WTC11 (cell line): Measurements from ENCODE around the gene ADAP1. TPM values are rescaled to one million over a fixed set of nuclear protein-coding genes. Genes with fewer than 3 reads are reported as not detected.

Source experiments
- ATAC-seq: fragments of 200-7000 bp; cut with Tn5 transposase; 2 replicates; pipeline ENCODE4 v1.10.0; 2021; ENCODE audit warnings: mild to moderate bottlenecking, moderate library complexity
- CTCF ChIA-PET: fragments of 300-600 bp; sonication (Branson Sonifier 250); formaldehyde crosslinking; loops from one replicate; lab custom pipeline; 2021; ENCODE audit warnings: antibody characterized with exemption; lab: Charles Lee
- POLR2A ChIA-PET: fragments of 350-600 bp; sonication (Branson Sonifier 250); formaldehyde crosslinking; loops from one replicate; lab custom pipeline; 2021; ENCODE audit warnings: antibody characterized with exemption; lab: Charles Lee
- DNase-seq: peaks from one replicate; pipeline ENCODE4 v3.0.0; 2021; ENCODE audit warnings: low spot score
- H3K27ac Mint-ChIP-seq: 2 replicates; pipeline ENCODE4 v1.8.0; 2021; ENCODE audit warnings: mixed read lengths
- H3K27me3 Mint-ChIP-seq: 2 replicates; pipeline ENCODE4 v1.8.0; 2021; ENCODE audit warnings: low read depth, mild to moderate bottlenecking, moderate library complexity, mixed read lengths
- H3K36me3 Mint-ChIP-seq: 2 replicates; pipeline ENCODE4 v1.8.0; 2021; ENCODE audit warnings: mixed read lengths
- H3K4me1 Mint-ChIP-seq: 2 replicates; pipeline ENCODE4 v1.8.0; 2022; ENCODE audit warnings: mixed read lengths
- H3K4me3 Mint-ChIP-seq: 2 replicates; pipeline ENCODE4 v1.8.0; 2021; ENCODE audit warnings: mild to moderate bottlenecking, moderate library complexity, mixed read lengths
- H3K9me3 Mint-ChIP-seq: 2 replicates; pipeline ENCODE4 v1.8.0; 2021; ENCODE audit warnings: mixed read lengths
- ATF1 ChIP-seq: sonication (generic); formaldehyde crosslinking; IDR thresholded peaks from 2 replicates; pipeline ENCODE4 v1.8.1; 2023; ENCODE audit warnings: mild to moderate bottlenecking, moderate library complexity, missing genetic modification reagents
- FOXJ3 ChIP-seq: sonication (generic); formaldehyde crosslinking; IDR thresholded peaks from 2 replicates; pipeline ENCODE4 v1.9.0; 2021; ENCODE audit warnings: missing genetic modification reagents, mild to moderate bottlenecking, borderline replicate concordance
- FOXP1 ChIP-seq: sonication (generic); formaldehyde crosslinking; IDR thresholded peaks from 2 replicates; pipeline ENCODE4 v1.8.0; 2022; ENCODE audit warnings: missing genetic modification reagents, mild to moderate bottlenecking, moderate library complexity, borderline replicate concordance
- GRHL2 ChIP-seq: fragments of 250-450 bp; sonication (Bioruptor Pico); IDR thresholded peaks from 2 replicates; pipeline ENCODE4 v1.8.0; 2022; ENCODE audit warnings: mild to moderate bottlenecking, moderate library complexity; ENCODE audit not compliant: insufficient replicate concordance, severe bottlenecking
- JAZF1 ChIP-seq: fragments of 250-450 bp; sonication (Bioruptor Pico); IDR thresholded peaks from 2 replicates; pipeline ENCODE4 v1.9.0; 2021; ENCODE audit warnings: moderate library complexity, mild to moderate bottlenecking, inconsistent platforms
- KAT7 ChIP-seq: sonication (generic); formaldehyde crosslinking; IDR thresholded peaks from 2 replicates; pipeline ENCODE4 v1.8.1; 2023; ENCODE audit warnings: missing genetic modification reagents, mild to moderate bottlenecking, borderline replicate concordance
- NR1H2 ChIP-seq: sonication (generic); formaldehyde crosslinking; IDR thresholded peaks from 2 replicates; pipeline ENCODE4 v1.9.0; 2021; ENCODE audit warnings: mild to moderate bottlenecking, moderate library complexity, missing genetic modification reagents
- OVOL2 ChIP-seq: fragments of 250-450 bp; sonication (Bioruptor Pico); IDR thresholded peaks from 2 replicates; pipeline ENCODE4 v1.9.0; 2021; ENCODE audit warnings: mild to moderate bottlenecking, borderline replicate concordance
- RELA ChIP-seq: sonication (generic); formaldehyde crosslinking; IDR thresholded peaks from 2 replicates; pipeline ENCODE4 v1.8.1; 2022; ENCODE audit warnings: missing genetic modification reagents, mild to moderate bottlenecking, borderline replicate concordance
- SOX15 ChIP-seq: fragments of 250-450 bp; sonication (Bioruptor Pico); IDR thresholded peaks from 2 replicates; pipeline ENCODE4 v1.9.0; 2021; ENCODE audit warnings: mild to moderate bottlenecking
- TEAD1 ChIP-seq: sonication (generic); formaldehyde crosslinking; IDR thresholded peaks from 2 replicates; pipeline ENCODE4 v1.8.0; 2022; ENCODE audit warnings: mild to moderate bottlenecking, missing genetic modification reagents
- ZNF263 ChIP-seq: sonication (generic); formaldehyde crosslinking; IDR thresholded peaks from 2 replicates; pipeline ENCODE4 v1.8.1; 2022; ENCODE audit warnings: low read depth, mild to moderate bottlenecking, moderate library complexity, missing genetic modification reagents
- total RNA-seq: library from RNA; stranded (reverse); gene quantifications from 3 replicates; pipeline ENCODE4 v1.2.3, GENCODE V29; 2021
- TF ChIP-seq, protein P1 (sequence below): sonication (generic); formaldehyde crosslinking; IDR thresholded peaks from 2 replicates; pipeline ENCODE4 v1.8.1; 2023; ENCODE audit warnings: mild to moderate bottlenecking, missing genetic modification reagents, borderline replicate concordance
- TF ChIP-seq, protein P2 (sequence below): fragments of 250-450 bp; sonication (Bioruptor Pico); IDR thresholded peaks from 2 replicates; pipeline ENCODE4 v1.9.0; 2021; ENCODE audit warnings: mild to moderate bottlenecking
- TF ChIP-seq, protein P3 (sequence below): sonication (generic); formaldehyde crosslinking; conservative IDR thresholded peaks from 2 replicates; pipeline ENCODE4 v1.8.1; 2022; ENCODE audit warnings: mild to moderate bottlenecking, missing genetic modification reagents
- TF ChIP-seq, protein P4 (sequence below): sonication (generic); formaldehyde crosslinking; IDR thresholded peaks from 2 replicates; pipeline ENCODE4 v1.8.0; 2022; ENCODE audit warnings: mild to moderate bottlenecking, missing genetic modification reagents
- TF ChIP-seq, protein P5 (sequence below): sonication (generic); formaldehyde crosslinking; IDR thresholded peaks from 2 replicates; pipeline ENCODE4 v1.8.1; 2022; ENCODE audit warnings: mild to moderate bottlenecking, missing genetic modification reagents, moderate library complexity, borderline replicate concordance
- TF ChIP-seq, protein P6 (sequence below): sonication (generic); formaldehyde crosslinking; IDR thresholded peaks from 2 replicates; pipeline ENCODE4 v1.8.1; 2022; ENCODE audit warnings: low read depth, missing genetic modification reagents, borderline replicate concordance
- TF ChIP-seq, protein P7 (sequence below): fragments of 250-450 bp; sonication (Bioruptor Pico); IDR thresholded peaks from 2 replicates; pipeline ENCODE4 v2.1.2; 2022; ENCODE audit warnings: mild to moderate bottlenecking, moderate library complexity
- TF ChIP-seq, protein P8 (sequence below): sonication (generic); formaldehyde crosslinking; IDR thresholded peaks from 2 replicates; pipeline ENCODE4 v1.8.1; 2022; ENCODE audit warnings: mild to moderate bottlenecking, moderate library complexity, missing genetic modification reagents
- TF ChIP-seq, protein P9 (sequence below): sonication (generic); formaldehyde crosslinking; IDR thresholded peaks from 2 replicates; pipeline ENCODE4 v1.8.1; 2023; ENCODE audit warnings: mild to moderate bottlenecking, missing genetic modification reagents, moderate library complexity

ADAP1 gene
- total RNA-seq, 1 experiment from 2014 or later: 4.3 TPM

DNA sequence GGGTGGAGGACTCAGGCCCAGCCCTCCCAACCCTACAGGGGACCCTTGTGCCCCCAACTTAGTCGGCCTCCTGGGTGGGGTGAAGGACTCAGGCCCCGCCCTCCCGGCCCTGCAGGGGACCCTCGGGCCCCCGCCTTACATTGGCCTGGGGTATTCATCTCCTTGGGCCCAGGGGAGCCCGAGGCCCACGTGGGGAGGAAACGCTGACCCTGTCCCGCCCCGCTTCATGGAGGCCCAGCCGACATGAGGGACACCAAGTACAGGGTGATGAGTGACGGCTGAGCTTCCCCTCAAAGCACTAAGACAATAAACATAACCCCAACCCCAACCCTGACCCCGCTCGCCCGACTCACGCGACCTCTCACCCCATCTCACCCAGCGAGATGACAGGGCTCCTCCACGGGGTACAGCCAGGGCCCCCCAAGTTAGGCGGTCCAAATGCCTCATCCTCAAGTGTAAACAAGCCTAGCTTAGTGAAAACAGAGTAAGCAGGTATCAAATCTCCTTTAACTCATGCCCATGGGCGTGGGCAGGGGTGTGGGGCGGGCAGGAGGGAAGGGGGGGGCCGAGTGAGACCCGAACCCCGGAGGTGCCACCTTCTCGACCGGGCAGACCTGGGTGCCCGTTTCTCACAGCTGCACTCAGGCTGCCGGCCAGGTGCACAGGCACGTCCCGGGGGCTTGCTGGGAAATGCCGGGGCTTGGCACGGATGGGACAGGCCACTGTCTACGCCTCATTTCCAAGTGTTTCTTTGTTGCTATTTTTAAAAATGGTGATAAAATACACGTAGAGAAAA lies 36.7 kb upstream of the ADAP1 start:
- Mint-ChIP-seq H3K27me3 (no peaks in the 10 kb centered on the region), H3K4me1 (no peaks in the 10 kb centered on the region), H3K9me3 (no peaks in the 10 kb centered on the region), H3K36me3 (no peaks in the 10 kb centered on the region), H3K27ac (no peak overlapping the region), H3K4me3 (no peak overlapping the region)
- POLR2A ChIA-PET: no interaction called here
- TF ChIP-seq, protein P1, sequence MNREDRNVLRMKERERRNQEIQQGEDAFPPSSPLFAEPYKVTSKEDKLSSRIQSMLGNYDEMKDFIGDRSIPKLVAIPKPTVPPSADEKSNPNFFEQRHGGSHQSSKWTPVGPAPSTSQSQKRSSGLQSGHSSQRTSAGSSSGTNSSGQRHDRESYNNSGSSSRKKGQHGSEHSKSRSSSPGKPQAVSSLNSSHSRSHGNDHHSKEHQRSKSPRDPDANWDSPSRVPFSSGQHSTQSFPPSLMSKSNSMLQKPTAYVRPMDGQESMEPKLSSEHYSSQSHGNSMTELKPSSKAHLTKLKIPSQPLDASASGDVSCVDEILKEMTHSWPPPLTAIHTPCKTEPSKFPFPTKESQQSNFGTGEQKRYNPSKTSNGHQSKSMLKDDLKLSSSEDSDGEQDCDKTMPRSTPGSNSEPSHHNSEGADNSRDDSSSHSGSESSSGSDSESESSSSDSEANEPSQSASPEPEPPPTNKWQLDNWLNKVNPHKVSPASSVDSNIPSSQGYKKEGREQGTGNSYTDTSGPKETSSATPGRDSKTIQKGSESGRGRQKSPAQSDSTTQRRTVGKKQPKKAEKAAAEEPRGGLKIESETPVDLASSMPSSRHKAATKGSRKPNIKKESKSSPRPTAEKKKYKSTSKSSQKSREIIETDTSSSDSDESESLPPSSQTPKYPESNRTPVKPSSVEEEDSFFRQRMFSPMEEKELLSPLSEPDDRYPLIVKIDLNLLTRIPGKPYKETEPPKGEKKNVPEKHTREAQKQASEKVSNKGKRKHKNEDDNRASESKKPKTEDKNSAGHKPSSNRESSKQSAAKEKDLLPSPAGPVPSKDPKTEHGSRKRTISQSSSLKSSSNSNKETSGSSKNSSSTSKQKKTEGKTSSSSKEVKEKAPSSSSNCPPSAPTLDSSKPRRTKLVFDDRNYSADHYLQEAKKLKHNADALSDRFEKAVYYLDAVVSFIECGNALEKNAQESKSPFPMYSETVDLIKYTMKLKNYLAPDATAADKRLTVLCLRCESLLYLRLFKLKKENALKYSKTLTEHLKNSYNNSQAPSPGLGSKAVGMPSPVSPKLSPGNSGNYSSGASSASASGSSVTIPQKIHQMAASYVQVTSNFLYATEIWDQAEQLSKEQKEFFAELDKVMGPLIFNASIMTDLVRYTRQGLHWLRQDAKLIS (CRISPR knock-in tag): no peak
- TF ChIP-seq, protein P2, sequence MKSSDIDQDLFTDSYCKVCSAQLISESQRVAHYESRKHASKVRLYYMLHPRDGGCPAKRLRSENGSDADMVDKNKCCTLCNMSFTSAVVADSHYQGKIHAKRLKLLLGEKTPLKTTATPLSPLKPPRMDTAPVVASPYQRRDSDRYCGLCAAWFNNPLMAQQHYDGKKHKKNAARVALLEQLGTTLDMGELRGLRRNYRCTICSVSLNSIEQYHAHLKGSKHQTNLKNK: no peak
- TF ChIP-seq OVOL2 (no peak), RELA (no peak), FOXP1 (no peak), ZNF263 (no peak), SOX15 (CRISPR knock-in tag) (no peak), TEAD1 (CRISPR knock-in tag) (no peak), JAZF1 (CRISPR knock-in tag) (no peak)
- TF ChIP-seq, protein P3, sequence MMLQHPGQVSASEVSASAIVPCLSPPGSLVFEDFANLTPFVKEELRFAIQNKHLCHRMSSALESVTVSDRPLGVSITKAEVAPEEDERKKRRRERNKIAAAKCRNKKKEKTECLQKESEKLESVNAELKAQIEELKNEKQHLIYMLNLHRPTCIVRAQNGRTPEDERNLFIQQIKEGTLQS (CRISPR knock-in tag): no peak
- TF ChIP-seq, protein P4, sequence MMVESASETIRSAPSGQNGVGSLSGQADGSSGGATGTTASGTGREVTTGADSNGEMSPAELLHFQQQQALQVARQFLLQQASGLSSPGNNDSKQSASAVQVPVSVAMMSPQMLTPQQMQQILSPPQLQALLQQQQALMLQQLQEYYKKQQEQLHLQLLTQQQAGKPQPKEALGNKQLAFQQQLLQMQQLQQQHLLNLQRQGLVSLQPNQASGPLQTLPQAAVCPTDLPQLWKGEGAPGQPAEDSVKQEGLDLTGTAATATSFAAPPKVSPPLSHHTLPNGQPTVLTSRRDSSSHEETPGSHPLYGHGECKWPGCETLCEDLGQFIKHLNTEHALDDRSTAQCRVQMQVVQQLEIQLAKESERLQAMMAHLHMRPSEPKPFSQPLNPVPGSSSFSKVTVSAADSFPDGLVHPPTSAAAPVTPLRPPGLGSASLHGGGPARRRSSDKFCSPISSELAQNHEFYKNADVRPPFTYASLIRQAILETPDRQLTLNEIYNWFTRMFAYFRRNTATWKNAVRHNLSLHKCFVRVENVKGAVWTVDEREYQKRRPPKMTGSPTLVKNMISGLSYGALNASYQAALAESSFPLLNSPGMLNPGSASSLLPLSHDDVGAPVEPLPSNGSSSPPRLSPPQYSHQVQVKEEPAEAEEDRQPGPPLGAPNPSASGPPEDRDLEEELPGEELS: no peak
- TF ChIP-seq, protein P5, sequence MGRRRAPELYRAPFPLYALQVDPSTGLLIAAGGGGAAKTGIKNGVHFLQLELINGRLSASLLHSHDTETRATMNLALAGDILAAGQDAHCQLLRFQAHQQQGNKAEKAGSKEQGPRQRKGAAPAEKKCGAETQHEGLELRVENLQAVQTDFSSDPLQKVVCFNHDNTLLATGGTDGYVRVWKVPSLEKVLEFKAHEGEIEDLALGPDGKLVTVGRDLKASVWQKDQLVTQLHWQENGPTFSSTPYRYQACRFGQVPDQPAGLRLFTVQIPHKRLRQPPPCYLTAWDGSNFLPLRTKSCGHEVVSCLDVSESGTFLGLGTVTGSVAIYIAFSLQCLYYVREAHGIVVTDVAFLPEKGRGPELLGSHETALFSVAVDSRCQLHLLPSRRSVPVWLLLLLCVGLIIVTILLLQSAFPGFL: no peak
- TF ChIP-seq, protein P6, sequence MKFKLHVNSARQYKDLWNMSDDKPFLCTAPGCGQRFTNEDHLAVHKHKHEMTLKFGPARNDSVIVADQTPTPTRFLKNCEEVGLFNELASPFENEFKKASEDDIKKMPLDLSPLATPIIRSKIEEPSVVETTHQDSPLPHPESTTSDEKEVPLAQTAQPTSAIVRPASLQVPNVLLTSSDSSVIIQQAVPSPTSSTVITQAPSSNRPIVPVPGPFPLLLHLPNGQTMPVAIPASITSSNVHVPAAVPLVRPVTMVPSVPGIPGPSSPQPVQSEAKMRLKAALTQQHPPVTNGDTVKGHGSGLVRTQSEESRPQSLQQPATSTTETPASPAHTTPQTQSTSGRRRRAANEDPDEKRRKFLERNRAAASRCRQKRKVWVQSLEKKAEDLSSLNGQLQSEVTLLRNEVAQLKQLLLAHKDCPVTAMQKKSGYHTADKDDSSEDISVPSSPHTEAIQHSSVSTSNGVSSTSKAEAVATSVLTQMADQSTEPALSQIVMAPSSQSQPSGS (CRISPR knock-in tag): no peak
- no peak for ATAC-seq
- CTCF ChIA-PET: interaction anchor here (0.5 to 6.0 kb wide), 7 partner anchors 9 to 1165 kb away, joined by 3 to 140 read pairs (median 4); partner anchors contain the start of gene GPR146
- DNase-seq: no peak

DNA sequence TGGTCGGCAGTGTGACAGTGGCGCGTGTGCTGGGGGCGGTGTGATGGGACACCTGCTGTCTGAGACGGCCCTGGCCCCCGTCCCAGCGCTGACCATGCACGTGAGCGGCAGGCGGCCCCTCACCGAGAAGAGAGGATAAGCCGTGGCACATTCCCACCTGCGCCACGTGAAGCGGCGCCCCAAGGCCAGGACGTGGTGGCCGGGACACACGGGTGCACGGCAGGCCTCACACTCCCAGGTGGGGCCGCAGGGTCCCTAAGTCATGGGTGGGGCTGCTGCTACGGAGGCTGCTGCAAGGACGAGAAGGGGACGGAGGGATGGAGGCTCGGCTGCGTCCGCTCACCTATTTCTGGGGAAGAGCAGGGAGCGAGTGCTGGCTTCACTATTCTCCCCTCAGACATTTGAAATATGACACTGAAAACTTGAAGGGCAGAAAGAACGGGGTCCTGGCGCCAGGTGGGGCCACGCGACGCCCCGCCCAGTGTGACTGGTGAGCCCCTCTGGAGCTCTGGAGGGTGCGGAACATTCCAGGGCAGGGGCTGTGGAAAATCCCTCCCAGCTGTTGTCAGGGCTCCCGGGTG lies 36.0 kb upstream of the ADAP1 start:
- Mint-ChIP-seq H3K27ac (no peak overlapping the region), H3K4me1 (no peaks in the 10 kb centered on the region), H3K27me3 (no peaks in the 10 kb centered on the region), H3K4me3 (no peak overlapping the region), H3K9me3 (no peaks in the 10 kb centered on the region), H3K36me3 (no peaks in the 10 kb centered on the region)
- no peak for DNase-seq
- POLR2A ChIA-PET: no interaction called here
- no peak for ATAC-seq
- CTCF ChIA-PET: interaction anchor here (0.7 to 6.0 kb wide), 4 partner anchors 8 to 75 kb away, joined by 3 to 140 read pairs (median 4); no protein-coding TSS in a partner anchor
- TF ChIP-seq, protein P7, sequence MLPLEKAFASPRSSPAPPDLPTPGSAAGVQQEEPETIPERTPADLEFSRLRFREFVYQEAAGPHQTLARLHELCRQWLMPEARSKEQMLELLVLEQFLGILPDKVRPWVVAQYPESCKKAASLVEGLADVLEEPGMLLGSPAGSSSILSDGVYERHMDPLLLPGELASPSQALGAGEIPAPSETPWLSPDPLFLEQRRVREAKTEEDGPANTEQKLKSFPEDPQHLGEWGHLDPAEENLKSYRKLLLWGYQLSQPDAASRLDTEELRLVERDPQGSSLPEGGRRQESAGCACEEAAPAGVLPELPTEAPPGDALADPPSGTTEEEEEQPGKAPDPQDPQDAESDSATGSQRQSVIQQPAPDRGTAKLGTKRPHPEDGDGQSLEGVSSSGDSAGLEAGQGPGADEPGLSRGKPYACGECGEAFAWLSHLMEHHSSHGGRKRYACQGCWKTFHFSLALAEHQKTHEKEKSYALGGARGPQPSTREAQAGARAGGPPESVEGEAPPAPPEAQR (CRISPR knock-in tag): no peak
- TF ChIP-seq, protein P8, sequence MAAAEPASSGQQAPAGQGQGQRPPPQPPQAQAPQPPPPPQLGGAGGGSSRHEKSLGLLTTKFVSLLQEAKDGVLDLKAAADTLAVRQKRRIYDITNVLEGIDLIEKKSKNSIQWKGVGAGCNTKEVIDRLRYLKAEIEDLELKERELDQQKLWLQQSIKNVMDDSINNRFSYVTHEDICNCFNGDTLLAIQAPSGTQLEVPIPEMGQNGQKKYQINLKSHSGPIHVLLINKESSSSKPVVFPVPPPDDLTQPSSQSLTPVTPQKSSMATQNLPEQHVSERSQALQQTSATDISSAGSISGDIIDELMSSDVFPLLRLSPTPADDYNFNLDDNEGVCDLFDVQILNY: no peak
- TF ChIP-seq FOXP1: no peak
- TF ChIP-seq GRHL2 (CRISPR knock-in tag): no peak
- TF ChIP-seq KAT7 (CRISPR knock-in tag): no peak
- no peak for TF ChIP-seq ATF1 (CRISPR knock-in tag)
- TF ChIP-seq, protein P9, sequence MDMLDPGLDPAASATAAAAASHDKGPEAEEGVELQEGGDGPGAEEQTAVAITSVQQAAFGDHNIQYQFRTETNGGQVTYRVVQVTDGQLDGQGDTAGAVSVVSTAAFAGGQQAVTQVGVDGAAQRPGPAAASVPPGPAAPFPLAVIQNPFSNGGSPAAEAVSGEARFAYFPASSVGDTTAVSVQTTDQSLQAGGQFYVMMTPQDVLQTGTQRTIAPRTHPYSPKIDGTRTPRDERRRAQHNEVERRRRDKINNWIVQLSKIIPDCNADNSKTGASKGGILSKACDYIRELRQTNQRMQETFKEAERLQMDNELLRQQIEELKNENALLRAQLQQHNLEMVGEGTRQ (CRISPR knock-in tag): no peak
- no peak for TF ChIP-seq NR1H2
- no peak for TF ChIP-seq FOXJ3 (CRISPR knock-in tag)
